GF-D8 (cell line): ENCODE data around the gene PEX12.
A peak's percentile ranks its signal among the peaks of the same experiment; 100 is the strongest.
"Not testable (repeated sequence)": the region's sequence is repeated elsewhere in the genome, so short reads cannot be mapped to it uniquely, and the experiment has no call there.

Experiments
- DNase-seq: peaks from one replicate; lab custom pipeline; 2025; lab: John Stamatoyannopoulos, UW

PEX12 gene

GRCh38 chr17:35578197-35578928 lies at the start of gene PEX12:
Gene PEX12 (minus strand): TSS chr17:35578571. CDS start chr17:35578021, 550 bp downstream.
- peak; percentile 61 for DNase-seq

GRCh38 chr17:35627417-35627816 lies 49.0 kb upstream of the PEX12 start:
- DNase-seq: no peak

- no peak for DNase-seq
Observed at GRCh38 chr17:35621768-35622167, 43.4 kb upstream of the PEX12 start.

- no peak for DNase-seq
Observed at GRCh38 chr17:35618628-35619027, 40.3 kb upstream of the PEX12 start.

GRCh38 chr17:35617505-35617904 lies 39.1 kb upstream of the PEX12 start:
- no peak for DNase-seq

GRCh38 chr17:35616536-35616935 lies 38.2 kb upstream of the PEX12 start:
- DNase-seq: no peak

- no peak for DNase-seq
Observed at GRCh38 chr17:35614810-35615209, 36.4 kb upstream of the PEX12 start.

GRCh38 chr17:35612924-35613521 lies 34.7 kb upstream of the PEX12 start:
- DNase-seq: peak; percentile 1

- not testable (repeated sequence) for DNase-seq
Observed at GRCh38 chr17:35610746-35611145, 32.4 kb upstream of the PEX12 start.

- DNase-seq: no peak
Observed at GRCh38 chr17:35609831-35610230, 31.5 kb upstream of the PEX12 start.

- DNase-seq: no peak
Observed at GRCh38 chr17:35607239-35607847, 29.0 kb upstream of the PEX12 start.

GRCh38 chr17:35605678-35606077 lies 27.3 kb upstream of the PEX12 start:
- no peak for DNase-seq

- no peak for DNase-seq
Observed at GRCh38 chr17:35603674-35604073, 25.3 kb upstream of the PEX12 start.

- DNase-seq: no peak
Observed at GRCh38 chr17:35597604-35598003, 19.2 kb upstream of the PEX12 start.

- DNase-seq: no peak
Observed at GRCh38 chr17:35596530-35597233, 18.3 kb upstream of the PEX12 start.

- no peak for DNase-seq
Observed at GRCh38 chr17:35596072-35596471, 17.7 kb upstream of the PEX12 start.

GRCh38 chr17:35588196-35588920 lies 10.0 kb upstream of the PEX12 start:
- no peak for DNase-seq

- DNase-seq: peak; percentile 68
Observed at GRCh38 chr17:35587074-35587961, 8.9 kb upstream of the PEX12 start, which contains the start of gene AP2B1. Gene AP2B1 (plus strand): TSS chr17:35587322. CDS start chr17:35594031, 6,709 bp downstream.

GRCh38 chr17:35586569-35587073 lies 8.2 kb upstream of the PEX12 start:
- DNase-seq: no peak

GRCh38 chr17:35584061-35584460 lies 5.7 kb upstream of the PEX12 start:
- no peak for DNase-seq
